Pulmonary artery endothelial cell (primary cell): ENCODE results near the gene DUS1L. TPM values are rescaled to one million over a fixed set of nuclear protein-coding genes. Genes with fewer than 3 reads are reported as not detected.

Experiments used
- DNase-seq: peaks from one replicate; pipeline ENCODE4 v3.0.0-alpha.2; 2011; ENCODE audit warnings: low read depth, low spot score
- total RNA-seq: library from RNA; depleted of rRNA; stranded (reverse); fragments of >200 nt; gene quantifications from 2 replicates; pipeline ENCODE4 v1.2.3, GENCODE V29; 2014

The DUS1L gene
- total RNA-seq, 1 donor from 2014 or later: 66.1 TPM

- no peak for DNase-seq
Measured at GRCh38 chr17:82101301-82101715, 35.7 kb upstream of the DUS1L start.

GRCh38 chr17:82100502-82101298 is 35.1 kb upstream of the DUS1L start:
- no peak for DNase-seq

GRCh38 chr17:82098939-82099763 is 33.5 kb upstream of the DUS1L start:
- DNase-seq: no peak

- peak; percentile 80 for DNase-seq
Measured at GRCh38 chr17:82098169-82098938, 32.8 kb upstream of the DUS1L start, which contains the start of gene FASN. Gene FASN (minus strand): TSS chr17:82098236. CDS start chr17:82096445, 1,791 bp downstream.

GRCh38 chr17:82097919-82098168 is 32.2 kb upstream of the DUS1L start:
- DNase-seq: no peak

GRCh38 chr17:82097184-82097918 is 31.7 kb upstream of the DUS1L start:
- peak; percentile 30 for DNase-seq

DNA sequence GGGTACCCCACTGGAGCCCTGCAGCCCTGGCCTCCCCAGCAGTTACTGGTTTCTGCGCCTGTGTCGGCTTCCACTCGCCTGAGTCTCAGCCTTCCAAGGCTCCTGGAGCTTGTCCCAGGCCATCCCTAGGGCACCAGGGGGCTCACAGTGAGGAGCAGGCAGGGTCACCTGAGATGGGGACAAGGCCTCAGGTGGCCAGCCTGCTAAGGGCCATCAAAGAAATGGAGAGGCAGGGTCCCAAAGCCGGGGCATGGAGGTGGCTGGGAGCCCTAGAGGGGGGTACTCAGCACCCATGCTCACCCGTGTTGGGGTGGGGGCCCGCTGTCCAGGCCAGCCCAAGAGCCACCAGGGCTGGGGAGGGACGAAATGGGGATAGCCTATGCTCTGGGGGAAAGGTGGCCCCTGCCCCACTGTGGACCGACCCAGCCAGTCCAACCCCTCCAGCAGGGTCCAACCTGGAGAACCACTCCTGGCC is 31.1 kb upstream of the DUS1L start:
- no peak for DNase-seq

DNA sequence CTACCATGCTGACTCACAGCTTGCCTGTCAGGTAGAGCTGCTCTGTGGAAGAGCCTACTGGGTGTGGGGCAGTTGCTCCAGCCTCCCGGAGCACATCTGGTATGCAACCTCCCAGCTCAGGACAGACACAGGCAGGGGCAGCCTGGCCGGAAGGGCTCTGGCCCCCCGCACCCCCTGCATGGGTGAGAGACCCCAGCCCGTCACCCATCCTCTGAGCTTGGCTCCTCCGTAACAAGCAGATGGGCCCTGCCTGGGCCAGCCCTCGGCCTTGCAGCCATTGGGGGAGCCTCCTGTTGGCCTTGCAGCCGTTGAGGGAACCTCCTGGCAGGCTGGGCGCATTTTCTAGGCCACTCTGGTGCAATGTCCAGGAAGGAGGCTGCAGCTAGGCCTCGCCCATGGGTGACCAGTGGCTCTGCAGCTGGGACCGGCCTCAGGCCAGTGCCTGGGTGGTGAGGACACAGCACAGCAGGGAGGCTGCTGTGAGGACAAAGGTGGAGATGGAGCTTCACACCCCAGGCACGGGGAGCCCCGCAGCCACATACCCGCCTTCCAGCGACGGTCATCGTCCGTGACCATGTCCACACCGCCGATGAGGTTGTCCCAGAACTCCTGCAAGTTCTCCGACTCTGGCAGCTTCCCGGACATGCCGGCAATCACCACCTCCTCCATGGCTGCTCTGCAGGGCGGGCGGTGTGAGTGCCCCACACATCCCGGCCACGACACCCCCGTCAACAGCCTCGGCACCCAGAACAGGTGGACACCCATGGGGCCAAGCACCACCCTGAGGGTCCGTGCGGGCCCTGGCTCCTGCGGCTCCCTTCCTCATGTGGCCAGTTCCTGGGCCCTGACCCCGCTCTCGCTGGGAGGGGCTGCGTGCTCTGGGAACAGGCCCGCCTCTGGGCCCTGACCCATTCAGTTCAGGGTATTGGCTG is 30.4 kb upstream of the DUS1L start:
- DNase-seq: no peak

GRCh38 chr17:82094931-82095776 is 29.6 kb upstream of the DUS1L start:
- no peak for DNase-seq

GRCh38 chr17:82092995-82093751 is 27.6 kb upstream of the DUS1L start:
- DNase-seq: no peak

DNA sequence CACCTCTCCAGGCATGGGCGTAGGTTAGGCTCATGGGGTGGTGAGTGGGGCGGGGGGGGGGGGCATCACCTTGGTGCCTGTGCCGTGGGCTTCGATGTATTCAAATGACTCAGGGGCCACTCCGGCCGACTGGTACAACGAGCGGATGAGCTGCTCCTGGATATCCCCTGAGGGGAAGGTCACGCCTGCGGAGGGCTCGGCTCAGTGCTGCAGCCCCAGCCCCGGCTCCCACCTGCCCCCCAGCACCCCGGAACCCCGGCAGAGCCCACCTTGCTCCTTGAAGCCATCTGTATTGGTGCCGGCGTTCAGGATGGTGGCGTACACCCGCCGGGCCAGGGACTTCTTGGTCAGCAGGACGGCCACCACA is 27.0 kb upstream of the DUS1L start:
- no peak for DNase-seq

- no peak for DNase-seq
Measured at GRCh38 chr17:82092094-82092586, 26.5 kb upstream of the DUS1L start.

- DNase-seq: no peak
Measured at GRCh38 chr17:82091264-82092066, 25.9 kb upstream of the DUS1L start.

- no peak for DNase-seq
Measured at GRCh38 chr17:82090549-82091263, 25.1 kb upstream of the DUS1L start.

DNA sequence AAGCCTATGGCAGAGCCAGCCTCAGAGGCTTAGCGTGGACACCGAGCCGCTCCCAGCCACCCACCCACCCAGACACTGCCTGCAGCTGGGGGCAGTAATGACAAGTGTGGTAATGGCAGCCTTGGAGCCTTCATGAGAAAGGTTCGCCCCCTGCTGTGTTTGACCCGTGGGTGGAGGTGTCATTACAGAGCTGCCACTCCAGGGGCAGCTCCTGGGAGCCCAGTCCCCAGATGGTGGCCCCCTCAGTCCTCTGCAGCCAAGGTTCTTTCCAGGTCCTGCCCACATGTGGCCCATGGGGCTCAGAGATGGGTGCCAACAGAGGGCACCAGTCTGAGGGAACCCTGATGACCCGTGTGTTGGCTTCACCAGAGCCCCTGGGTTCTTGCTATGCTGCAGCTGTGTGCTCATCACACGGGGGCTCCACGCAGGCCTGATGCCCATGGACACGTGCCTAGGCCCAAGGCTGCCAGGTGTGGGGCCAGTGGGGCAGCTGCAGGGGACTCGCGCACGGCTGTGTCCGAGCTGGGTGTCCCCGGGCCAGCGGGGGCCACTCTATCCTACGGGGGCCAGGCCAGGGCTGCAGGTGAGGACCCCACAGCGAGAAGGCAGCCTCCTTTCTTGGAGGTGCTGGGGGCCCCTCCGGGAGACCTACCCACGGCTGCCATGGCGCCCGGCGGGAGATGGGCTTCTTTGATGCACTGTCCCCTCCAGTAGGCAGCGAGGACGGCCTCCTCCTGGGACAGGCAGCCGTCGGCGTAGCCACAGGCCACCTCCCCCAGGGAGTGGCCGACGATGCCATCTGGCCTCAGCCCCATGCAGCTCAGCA is 24.3 kb upstream of the DUS1L start:
- no peak for DNase-seq
